Central memory CD8-positive, alpha-beta T cell (primary cell): Measurements from ENCODE around the gene SPPL3.

Experiments used
- ATAC-seq: fragments of 150-1000 bp; cut with Tn5 transposase; replicated peaks from 2 replicates; pipeline ENCODE4 v1.10.0; 2022; ENCODE audit warnings: mild to moderate bottlenecking, moderate FRiP score, moderate number of reproducible peaks; ENCODE audit not compliant: poor library complexity, severe bottlenecking; ENCODE audit errors: extremely low read depth
- DNase-seq, 2 donors: peaks; one replicate each; pipeline ENCODE4 v3.0.0; 2021; ENCODE audit warnings: low spot score in 2 of 2
- H3K27ac Mint-ChIP-seq: one replicate; pipeline ENCODE4 v1.8.0; 2022; ENCODE audit warnings: low read depth, mild to moderate bottlenecking, moderate library complexity, mixed read lengths
- H3K27me3 Mint-ChIP-seq: one replicate; pipeline ENCODE4 v1.8.0; 2022; ENCODE audit warnings: mixed read lengths
- H3K36me3 Mint-ChIP-seq: one replicate; pipeline ENCODE4 v1.8.0; 2022; ENCODE audit warnings: mild to moderate bottlenecking, moderate library complexity, mixed read lengths; ENCODE audit not compliant: insufficient read depth
- H3K4me1 Mint-ChIP-seq: one replicate; pipeline ENCODE4 v1.8.0; 2022; ENCODE audit warnings: mixed read lengths
- H3K4me3 Mint-ChIP-seq: one replicate; pipeline ENCODE4 v1.8.0; 2022; ENCODE audit warnings: mild to moderate bottlenecking, moderate library complexity, mixed read lengths
- H3K9me3 Mint-ChIP-seq: one replicate; pipeline ENCODE4 v1.8.0; 2022; ENCODE audit warnings: mixed read lengths

The SPPL3 gene

GRCh38 chr12:120936197-120936596, 32.0 kb upstream of the SPPL3 start:
- peaks cover 39% of the 10 kb centered on the region for H3K27me3 Mint-ChIP-seq
- H3K36me3 Mint-ChIP-seq = peaks cover 2% of the 10 kb centered on the region
- H3K4me1 Mint-ChIP-seq = no peaks in the 10 kb centered on the region
- ATAC-seq (no peak), DNase-seq (no peak)
- H3K4me3 Mint-ChIP-seq = no peak overlapping the region
- no peak overlapping the region for H3K27ac Mint-ChIP-seq
- no peaks in the 10 kb centered on the region for H3K9me3 Mint-ChIP-seq

- H3K9me3 Mint-ChIP-seq = no peaks in the 10 kb centered on the region
- no peak overlapping the region for H3K27ac Mint-ChIP-seq
- ATAC-seq = no peak
- H3K27me3 Mint-ChIP-seq = peaks cover 25% of the 10 kb centered on the region
- no peaks in the 10 kb centered on the region for H3K4me1 Mint-ChIP-seq
- H3K36me3 Mint-ChIP-seq = peaks cover 2% of the 10 kb centered on the region
- no peak for DNase-seq
- H3K4me3 Mint-ChIP-seq = no peak overlapping the region
Measured at GRCh38 chr12:120933786-120934185, 29.6 kb upstream of the SPPL3 start.

GRCh38 chr12:120932956-120933526, 28.9 kb upstream of the SPPL3 start:
- Mint-ChIP-seq H3K9me3 (no peaks in the 10 kb centered on the region), H3K4me1 (no peaks in the 10 kb centered on the region), H3K4me3 (no peak overlapping the region), H3K27me3 (peaks cover 17% of the 10 kb centered on the region), H3K36me3 (peaks cover 2% of the 10 kb centered on the region), H3K27ac (no peak overlapping the region)
- no peak for DNase-seq
- ATAC-seq = no peak

- H3K36me3 Mint-ChIP-seq = peaks cover 2% of the 10 kb centered on the region
- no peak overlapping the region for H3K27ac Mint-ChIP-seq
- no peak for ATAC-seq
- H3K27me3 Mint-ChIP-seq = peaks cover 9% of the 10 kb centered on the region
- no peak for DNase-seq
- no peaks in the 10 kb centered on the region for H3K9me3 Mint-ChIP-seq
- H3K4me1 Mint-ChIP-seq = no peaks in the 10 kb centered on the region
- no peak overlapping the region for H3K4me3 Mint-ChIP-seq
Measured at GRCh38 chr12:120932058-120932457, 27.9 kb upstream of the SPPL3 start.

- no peak overlapping the region for H3K27ac Mint-ChIP-seq
- no peaks in the 10 kb centered on the region for H3K4me1 Mint-ChIP-seq
- H3K4me3 Mint-ChIP-seq = no peak overlapping the region
- no peak for DNase-seq
- no peaks in the 10 kb centered on the region for H3K9me3 Mint-ChIP-seq
- no peaks in the 10 kb centered on the region for H3K36me3 Mint-ChIP-seq
- ATAC-seq = no peak
- peaks cover 9% of the 10 kb centered on the region for H3K27me3 Mint-ChIP-seq
Measured at GRCh38 chr12:120930032-120930431, 25.9 kb upstream of the SPPL3 start.

GRCh38 chr12:120928864-120929652, 24.9 kb upstream of the SPPL3 start:
- H3K9me3 Mint-ChIP-seq = no peaks in the 10 kb centered on the region
- no peaks in the 10 kb centered on the region for H3K4me1 Mint-ChIP-seq
- no peaks in the 10 kb centered on the region for H3K36me3 Mint-ChIP-seq
- no peak for ATAC-seq
- no peak for DNase-seq
- H3K4me3 Mint-ChIP-seq = no peak overlapping the region
- peaks cover 9% of the 10 kb centered on the region for H3K27me3 Mint-ChIP-seq
- H3K27ac Mint-ChIP-seq = no peak overlapping the region

GRCh38 chr12:120925740-120926563, 21.8 kb upstream of the SPPL3 start:
- Mint-ChIP-seq H3K27ac (no peak overlapping the region), H3K4me3 (no peak overlapping the region), H3K4me1 (no peaks in the 10 kb centered on the region), H3K9me3 (no peaks in the 10 kb centered on the region), H3K36me3 (no peaks in the 10 kb centered on the region), H3K27me3 (no peaks in the 10 kb centered on the region)
- DNase-seq = no peak
- no peak for ATAC-seq

- no peaks in the 10 kb centered on the region for H3K4me1 Mint-ChIP-seq
- H3K27ac Mint-ChIP-seq = no peak overlapping the region
- no peaks in the 10 kb centered on the region for H3K36me3 Mint-ChIP-seq
- DNase-seq (no peak), ATAC-seq (no peak)
- H3K9me3 Mint-ChIP-seq = peaks cover 5% of the 10 kb centered on the region
- H3K27me3 Mint-ChIP-seq = no peaks in the 10 kb centered on the region
- H3K4me3 Mint-ChIP-seq = no peak overlapping the region
Measured at GRCh38 chr12:120922279-120922678, 18.1 kb upstream of the SPPL3 start.

- Mint-ChIP-seq H3K9me3 (peaks cover 5% of the 10 kb centered on the region), H3K36me3 (no peaks in the 10 kb centered on the region), H3K27ac (no peak overlapping the region), H3K4me3 (no peak overlapping the region), H3K27me3 (no peaks in the 10 kb centered on the region), H3K4me1 (no peaks in the 10 kb centered on the region)
- ATAC-seq (no peak), DNase-seq (no peak)
Measured at GRCh38 chr12:120921637-120922036, 17.5 kb upstream of the SPPL3 start.

GRCh38 chr12:120920178-120920577, 16.0 kb upstream of the SPPL3 start:
- Mint-ChIP-seq H3K4me1 (no peaks in the 10 kb centered on the region), H3K36me3 (no peaks in the 10 kb centered on the region), H3K9me3 (peaks cover 5% of the 10 kb centered on the region), H3K27me3 (no peaks in the 10 kb centered on the region), H3K27ac (no peak overlapping the region), H3K4me3 (no peak overlapping the region)
- ATAC-seq (no peak), DNase-seq (no peak)

- Mint-ChIP-seq H3K4me1 (no peaks in the 10 kb centered on the region), H3K27ac (no peak overlapping the region), H3K4me3 (no peak overlapping the region), H3K27me3 (no peaks in the 10 kb centered on the region), H3K9me3 (peaks cover 5% of the 10 kb centered on the region), H3K36me3 (no peaks in the 10 kb centered on the region)
- DNase-seq = no peak
- ATAC-seq = no peak
Measured at GRCh38 chr12:120917748-120918147, 13.6 kb upstream of the SPPL3 start.

GRCh38 chr12:120916561-120916960, 12.4 kb upstream of the SPPL3 start:
- no peak for DNase-seq
- H3K4me3 Mint-ChIP-seq = no peak overlapping the region
- ATAC-seq = no peak
- H3K36me3 Mint-ChIP-seq = no peaks in the 10 kb centered on the region
- no peak overlapping the region for H3K27ac Mint-ChIP-seq
- H3K9me3 Mint-ChIP-seq = peaks cover 5% of the 10 kb centered on the region
- no peaks in the 10 kb centered on the region for H3K4me1 Mint-ChIP-seq
- no peaks in the 10 kb centered on the region for H3K27me3 Mint-ChIP-seq

- Mint-ChIP-seq H3K9me3 (peaks cover 5% of the 10 kb centered on the region), H3K36me3 (no peaks in the 10 kb centered on the region), H3K27ac (no peak overlapping the region), H3K4me3 (no peak overlapping the region), H3K4me1 (no peaks in the 10 kb centered on the region), H3K27me3 (no peaks in the 10 kb centered on the region)
- no peak for ATAC-seq
- DNase-seq = no peak
Measured at GRCh38 chr12:120914794-120915193, 10.6 kb upstream of the SPPL3 start.
